Effector CD4-positive, alpha-beta T cell (primary cell): Measurements from ENCODE around the gene GPC3.
"Not testable (repeated sequence)": the region's sequence is repeated elsewhere in the genome, so short reads cannot be mapped to it uniquely, and the experiment has no call there.

Experiments used
- DNase-seq: peaks from one replicate; pipeline ENCODE4 v3.0.0-alpha.2; 2020

GPC3 gene

DNA sequence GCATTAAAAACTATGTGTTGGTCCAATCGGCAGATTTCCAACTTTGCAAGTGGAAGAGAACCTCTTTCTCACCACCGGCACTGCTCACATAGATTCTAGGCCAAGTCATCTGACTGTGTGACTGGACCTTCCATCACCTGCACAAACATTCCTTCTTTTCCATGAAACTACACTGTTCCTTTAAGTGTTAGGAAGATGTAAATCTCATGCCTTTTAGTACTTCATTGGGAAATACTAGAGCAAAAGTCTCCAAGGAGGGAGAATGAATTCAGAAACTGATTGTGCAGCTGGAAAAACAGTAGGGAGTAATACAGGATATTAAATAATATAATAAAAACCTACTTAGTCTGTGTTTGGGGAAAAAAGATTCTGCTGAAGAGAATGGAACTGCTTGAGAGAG lies 238.2 kb downstream of the GPC3 start:
- DNase-seq, result no peak

DNA sequence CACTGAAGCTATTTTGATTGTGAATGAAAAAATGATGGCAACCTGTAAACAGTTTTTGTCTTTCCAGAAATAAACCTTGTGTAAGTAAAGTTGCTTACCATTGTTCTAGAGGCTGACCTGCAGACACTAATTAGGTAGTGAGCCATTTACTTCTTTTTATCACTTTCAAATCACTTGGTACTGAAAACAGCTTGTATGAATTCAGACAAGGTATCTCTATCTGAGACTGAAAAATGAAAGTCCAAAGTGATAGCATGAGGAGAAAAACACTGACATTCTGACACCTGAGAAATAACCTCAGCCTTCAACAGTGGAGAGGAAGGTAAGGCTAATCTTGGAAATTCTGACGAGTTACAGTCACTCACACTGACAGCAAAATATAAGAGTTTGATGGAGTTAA lies 238.8 kb downstream of the GPC3 start:
- DNase-seq, result no peak

DNA sequence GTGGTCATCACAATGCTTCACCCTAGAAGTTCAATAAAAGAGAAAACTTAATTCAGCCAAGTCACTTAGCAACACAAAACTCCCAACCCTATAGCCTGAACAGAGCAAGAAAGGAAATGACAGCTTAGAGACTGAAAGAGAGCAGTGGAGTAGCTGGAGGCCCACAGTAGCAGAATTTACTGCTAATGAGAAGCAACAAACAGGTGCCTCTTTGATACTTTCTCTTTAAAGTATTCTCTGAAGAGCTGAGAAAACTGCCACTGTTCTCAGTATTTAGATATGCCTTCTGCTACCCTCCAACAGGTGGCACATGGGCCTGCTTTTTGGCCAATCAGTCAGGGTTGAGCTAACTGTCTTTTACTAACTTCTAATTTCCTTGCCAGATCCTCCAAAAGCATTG lies 240.0 kb downstream of the GPC3 start:
- DNase-seq, result no peak

DNA sequence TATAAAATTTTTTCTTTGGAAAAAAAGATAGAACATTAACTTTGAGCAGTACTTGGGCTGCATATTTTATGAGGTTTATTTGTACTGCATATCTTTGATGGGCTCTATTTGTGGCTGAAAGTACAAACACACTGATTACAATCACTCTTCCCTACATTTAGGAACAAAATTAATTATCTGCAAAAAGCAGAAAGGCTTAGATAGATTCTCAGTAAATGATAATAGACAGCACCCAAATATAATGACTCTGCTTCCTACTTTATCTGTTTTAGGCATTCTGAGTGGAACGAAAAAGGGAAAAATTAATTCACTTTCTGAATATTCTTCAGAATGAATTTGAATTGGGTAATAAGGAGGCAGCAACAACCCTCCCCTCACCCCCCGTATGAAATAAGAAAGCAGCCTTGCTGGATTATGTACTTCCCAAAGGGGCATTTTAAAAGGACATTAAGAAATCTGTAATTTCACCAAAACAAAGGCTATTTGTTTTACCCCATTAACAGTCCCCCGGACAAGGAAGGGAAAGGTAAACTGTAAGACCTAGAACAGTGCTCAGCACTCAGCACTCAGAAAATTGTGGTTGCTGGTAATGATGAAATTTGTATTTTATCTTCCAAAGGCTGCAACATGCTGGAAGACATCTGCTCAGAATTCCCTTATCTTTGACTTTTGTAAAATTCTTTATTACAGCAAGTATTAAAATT lies 242.6 kb downstream of the GPC3 start:
- DNase-seq, result no peak

DNA sequence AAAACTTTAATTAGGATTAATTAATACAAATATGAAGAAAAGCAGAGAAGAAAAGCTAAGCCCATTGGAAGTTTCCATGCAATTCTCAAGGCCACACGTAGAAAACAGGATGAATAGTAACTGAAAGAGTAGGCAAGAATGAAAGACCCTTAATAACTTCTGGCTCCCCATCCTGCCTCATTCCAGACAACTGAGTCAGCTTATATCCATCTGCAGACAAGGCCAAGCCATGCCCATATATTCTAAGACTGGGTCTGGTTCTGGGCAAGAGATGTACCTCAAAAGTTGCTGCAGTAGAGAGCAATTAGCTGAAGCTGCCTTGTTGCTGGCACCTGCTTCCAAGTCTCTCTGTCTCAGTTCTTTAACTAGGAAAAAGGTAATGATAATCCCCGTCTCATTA lies 244.1 kb downstream of the GPC3 start:
- no peak for DNase-seq

DNA sequence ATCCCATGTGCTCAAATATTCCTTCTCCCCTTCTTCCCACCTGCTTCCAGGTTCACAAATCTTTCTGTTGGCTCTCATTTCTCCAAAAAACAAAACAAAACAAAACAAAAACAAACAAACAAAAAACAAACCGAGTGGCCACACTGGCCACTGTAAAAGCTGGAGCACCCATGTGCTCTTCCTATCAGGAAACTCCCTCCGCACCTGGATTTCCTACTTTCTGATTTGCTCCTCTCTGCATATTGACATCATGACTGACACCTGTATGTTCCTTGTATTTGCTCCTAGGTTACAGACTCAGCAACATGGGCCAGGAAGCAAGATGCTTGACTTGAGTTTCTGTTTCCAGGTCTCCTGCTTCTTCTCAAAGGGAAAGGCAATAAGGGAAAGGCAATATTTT lies 258.8 kb downstream of the GPC3 start:
- DNase-seq, result no peak

DNA sequence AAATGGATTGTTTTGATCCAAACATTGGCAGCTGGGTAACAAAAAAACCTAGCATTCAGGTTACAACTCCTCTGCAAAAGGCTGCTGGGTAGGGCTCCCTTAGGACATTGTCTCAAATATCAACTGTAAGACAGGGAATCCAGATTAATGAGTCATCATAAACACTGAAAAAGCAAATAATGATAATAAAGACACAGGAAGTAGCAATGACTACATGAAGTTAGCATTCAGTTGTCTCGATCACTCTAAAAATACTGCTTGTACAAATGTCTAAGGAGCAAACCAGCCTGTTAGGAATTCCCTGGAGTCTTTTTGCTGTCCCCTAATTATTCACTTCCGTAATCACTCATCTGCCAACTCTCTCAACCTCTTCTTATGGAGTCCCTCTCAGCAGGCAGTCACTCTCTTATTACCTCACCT lies 259.2 kb downstream of the GPC3 start:
- DNase-seq, result no peak

DNA sequence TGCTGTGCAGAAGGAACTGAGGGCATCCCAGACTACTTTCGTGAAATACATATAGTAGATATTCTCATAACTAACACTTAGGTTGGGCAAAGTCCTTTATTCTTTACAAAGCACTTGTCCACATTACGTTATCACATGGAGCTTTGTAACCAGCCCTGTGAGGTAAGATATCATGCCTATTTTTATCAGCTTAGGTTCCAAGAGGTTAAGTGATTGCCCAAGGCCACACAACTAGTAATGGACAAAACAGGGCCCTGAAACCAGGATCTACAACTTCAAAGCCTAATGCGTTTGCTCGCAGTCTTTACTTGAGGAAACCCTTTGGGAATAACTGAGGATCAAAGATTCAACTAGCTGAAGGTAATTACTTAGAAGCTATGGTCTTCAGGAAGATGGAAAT lies 261.5 kb downstream of the GPC3 start:
- DNase-seq, result no peak

DNA sequence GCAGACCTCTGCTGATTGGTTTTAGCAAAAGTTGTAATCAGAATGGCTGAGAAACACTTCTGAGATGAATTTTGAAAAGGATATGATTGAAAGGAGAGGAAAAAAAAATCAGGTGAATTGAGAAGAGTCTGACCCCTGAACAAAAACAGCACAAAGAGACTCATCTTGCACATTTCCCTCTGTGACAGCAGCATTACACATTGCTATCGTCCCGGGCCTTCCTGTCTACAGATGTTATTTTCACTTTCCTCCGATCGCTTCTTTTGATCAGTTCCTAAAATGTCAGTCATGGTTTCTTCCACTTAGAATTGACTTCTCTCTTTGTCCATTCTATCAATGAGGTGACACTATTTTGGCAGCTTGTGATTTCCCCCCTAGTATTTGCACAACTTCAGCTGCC lies 262.6 kb downstream of the GPC3 start:
- no peak for DNase-seq

DNA sequence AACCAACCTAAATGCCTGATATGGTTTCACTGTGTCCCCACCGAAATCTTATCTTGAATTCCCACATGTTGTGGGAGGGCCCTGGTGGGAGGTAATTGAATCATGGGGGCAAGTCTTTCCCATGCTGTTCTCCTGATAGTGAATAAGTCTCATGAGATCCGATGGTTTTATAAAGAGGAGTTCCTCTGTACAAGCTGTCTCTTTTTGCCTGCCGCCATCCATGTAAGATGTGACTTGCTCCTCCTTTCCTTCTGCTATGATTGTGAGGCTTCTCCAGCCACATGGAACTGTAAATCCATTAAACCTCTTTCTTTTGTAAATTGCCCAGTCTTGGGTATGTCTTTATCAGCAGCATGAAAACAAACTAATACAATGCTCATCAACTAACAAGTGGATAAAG lies 265.1 kb downstream of the GPC3 start:
- DNase-seq, result not testable (repeated sequence)

DNA sequence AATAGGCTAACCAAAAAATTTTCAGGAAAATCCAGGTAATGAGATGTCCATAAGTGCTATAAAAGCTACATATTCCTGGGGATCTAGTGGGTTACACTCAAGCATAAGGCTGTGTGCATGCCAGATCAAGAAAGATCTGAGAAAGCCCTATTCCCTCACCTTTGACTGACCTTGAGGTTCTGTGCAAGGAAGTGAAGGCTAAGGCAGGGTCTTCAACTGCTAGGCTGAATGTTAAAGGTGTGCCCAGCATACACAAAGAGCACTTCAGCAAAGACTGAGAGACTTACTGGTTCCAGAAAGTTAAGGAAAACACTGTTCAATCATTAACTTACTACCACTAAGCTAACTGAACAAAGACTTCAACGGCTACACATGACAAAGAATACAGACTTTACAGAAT lies 269.7 kb downstream of the GPC3 start:
- DNase-seq, result no peak

DNA sequence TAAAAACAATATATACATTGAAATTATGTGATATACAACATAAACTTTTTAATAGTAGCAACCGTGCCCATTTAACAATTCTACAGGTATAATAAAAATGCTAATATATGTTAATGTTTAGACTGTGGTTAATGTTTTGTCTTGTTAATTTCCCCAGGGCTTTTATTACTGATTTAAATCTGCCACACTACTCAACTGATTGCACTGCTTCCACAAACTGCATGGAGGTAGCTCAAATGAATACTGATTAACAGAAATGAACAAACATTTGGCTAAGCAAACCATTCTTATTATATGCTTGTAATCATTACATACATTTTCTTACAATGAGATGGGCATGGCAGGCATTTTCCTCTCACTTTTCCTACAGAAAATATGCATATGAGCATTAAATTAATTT lies 275.9 kb downstream of the GPC3 start:
- no peak for DNase-seq

DNA sequence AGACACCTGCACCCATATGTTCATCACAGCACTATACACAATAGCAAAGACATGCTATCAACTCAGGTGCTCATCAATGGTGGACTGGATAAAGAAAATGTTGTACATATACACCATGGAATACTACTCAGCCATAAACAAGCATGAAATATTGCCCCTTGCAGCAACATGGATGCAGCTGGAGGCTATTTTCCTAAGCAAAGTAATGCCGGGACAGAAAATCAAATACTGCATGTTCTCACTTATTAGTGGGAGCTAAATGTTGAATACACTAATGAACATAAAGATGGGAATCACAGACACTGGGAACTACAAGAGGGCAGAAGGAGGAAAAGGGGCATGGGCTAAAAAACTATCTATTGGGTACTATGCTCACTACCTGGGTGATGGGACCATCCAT lies 278.5 kb downstream of the GPC3 start:
- DNase-seq, result no peak

DNA sequence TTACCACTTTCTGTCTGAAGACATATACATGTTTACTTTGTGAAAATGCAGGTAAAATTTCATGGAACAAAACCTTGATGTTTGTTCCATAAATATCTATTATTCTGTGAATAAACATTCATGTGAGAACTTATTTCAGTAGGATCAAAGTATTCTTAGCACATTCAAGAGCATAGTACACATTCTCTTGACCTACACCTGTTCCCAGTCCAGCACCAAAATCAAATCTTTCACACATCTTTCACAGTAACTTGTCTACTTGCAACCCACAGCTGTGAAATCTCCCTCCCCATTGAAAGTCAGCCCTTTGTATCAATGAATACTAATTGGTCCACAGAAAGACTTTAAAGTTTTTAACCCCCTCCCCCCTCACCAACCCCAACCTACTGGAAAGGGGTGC lies 283.2 kb downstream of the GPC3 start:
- no peak for DNase-seq

DNA sequence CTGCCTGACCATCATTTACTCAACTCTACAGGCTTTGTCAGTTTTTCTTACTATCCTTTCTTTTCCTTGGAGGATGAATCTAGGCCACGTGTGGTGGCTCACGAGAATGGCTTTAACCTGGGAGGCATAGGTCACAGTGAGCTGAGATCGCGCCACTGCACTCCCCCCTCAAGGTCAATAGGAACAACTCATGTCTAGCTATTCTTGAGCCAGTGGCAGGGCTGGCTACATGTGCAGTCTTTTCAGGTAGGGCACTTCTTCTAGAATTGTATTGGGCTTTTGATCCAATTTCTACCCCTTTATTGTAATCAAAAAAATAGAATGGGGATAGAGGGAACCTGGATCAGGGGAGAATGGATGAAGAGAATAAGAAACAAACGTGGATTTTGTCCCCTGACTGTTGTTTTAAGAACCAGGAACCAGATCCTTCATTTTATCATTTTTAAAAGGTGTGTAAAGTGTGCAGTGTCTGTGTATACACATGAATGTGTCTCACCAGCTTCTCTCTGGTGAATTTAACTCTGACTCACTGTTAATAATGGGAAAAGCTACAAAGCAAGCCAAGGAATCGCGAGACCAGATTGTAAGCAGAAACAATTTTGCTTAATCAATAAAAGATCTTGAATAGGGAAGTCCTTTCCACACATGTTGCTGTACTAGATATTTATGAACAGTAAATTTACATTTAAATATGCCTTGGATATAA lies 286.2 kb downstream of the GPC3 start:
- DNase-seq, result no peak

DNA sequence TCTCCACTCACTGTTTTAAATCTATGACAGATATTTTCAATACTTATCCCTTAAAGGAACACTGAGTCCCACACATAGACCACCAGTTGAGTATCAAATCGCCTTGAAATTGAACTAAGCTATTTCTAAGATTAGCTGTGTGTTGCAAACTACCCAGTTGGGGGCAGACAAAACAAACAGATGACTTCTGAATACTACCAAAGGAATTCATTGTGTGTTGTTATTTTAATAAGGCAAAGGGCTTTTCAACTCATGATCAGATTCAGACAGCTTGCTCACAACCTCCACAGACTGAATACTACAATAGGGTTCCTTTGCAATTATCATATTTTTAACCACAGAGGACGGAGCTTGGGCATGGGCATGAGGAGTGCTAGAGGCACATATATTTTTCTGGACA lies 287.1 kb downstream of the GPC3 start:
- no peak for DNase-seq

DNA sequence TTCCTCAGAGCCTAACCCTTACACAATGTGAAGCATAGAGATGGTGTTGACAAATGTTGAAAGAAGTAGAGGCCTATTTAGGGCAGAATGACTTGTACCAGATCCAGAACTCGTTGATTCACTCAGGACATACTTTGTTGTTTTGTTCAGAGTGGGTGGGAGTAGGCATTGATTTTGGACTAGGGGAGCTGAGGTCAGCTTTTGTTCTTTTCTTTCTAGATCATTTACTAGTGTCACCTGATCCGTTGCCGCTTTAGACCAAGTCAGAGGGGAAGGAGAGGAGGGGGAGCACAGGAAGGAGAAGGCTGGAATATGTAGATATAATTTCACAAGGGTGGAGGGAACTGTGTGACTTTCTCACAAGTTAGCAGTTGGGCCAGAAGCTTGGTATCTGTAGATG lies 287.7 kb downstream of the GPC3 start:
- no peak for DNase-seq

DNA sequence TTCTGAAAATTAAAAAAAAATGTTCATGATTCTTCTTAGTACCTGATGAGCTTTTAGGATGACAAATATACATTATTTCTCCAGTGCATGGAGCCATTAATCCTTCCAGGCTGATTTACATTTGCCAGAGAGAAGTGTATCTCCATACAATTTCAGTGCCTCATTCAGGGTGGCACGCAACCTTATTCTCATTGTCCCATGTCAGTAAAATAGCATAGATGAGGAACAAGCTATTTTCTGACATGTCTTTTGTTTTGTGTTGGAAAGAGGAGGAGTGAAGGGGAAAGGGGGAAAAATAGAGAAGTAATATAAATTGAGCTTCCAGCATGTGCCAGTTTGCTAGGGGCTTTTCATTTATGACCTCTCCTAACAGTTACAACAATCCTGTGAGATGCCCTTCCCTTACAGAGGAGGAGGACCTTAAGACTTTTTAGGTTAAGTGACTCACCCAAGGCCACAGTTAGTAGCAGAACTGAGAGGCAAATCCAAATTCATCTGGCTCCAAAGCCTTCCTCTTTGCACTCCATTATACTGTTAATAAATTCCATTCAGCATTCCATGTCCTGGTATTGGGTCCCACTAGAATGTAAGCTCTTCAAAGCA lies 295.3 kb downstream of the GPC3 start:
- DNase-seq, result no peak

DNA sequence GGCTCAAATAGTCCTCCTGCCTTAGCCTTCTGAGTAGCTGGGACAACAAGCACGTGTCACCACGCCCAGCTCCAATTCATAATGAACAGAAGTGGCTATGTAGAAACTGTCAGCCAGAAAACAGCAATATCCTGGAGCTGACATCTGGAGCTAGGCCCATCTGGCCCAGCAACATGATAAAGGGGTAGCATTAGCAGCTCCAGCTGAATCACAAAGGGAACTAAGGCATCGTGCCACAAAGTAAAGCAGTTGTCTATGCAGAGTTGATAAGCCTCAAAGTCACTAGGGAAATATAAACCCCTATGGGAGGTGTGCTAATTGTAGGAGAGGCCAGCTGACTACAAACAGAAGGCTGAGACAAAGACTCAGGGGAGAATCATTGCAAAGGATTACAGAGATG lies 299.6 kb downstream of the GPC3 start:
- DNase-seq, result no peak

DNA sequence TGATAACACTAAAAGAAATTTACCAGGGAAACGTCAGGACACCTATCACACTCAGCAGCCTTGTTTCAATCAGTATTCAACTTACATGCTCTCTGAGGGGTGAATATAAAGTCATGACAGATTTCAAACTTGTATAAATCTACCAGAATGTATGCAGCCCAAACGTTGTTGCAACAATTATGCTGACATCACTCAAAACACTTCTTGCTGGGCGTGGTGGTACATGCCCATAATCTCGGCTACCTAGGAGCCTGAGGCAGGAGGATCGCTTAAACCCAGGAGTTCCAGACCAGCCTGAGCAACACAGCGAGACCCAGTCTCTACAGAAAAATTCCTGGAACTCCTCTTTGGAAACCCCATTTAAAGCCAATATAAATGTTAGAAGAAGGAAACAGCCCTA lies 303.5 kb downstream of the GPC3 start:
- DNase-seq, result no peak

DNA sequence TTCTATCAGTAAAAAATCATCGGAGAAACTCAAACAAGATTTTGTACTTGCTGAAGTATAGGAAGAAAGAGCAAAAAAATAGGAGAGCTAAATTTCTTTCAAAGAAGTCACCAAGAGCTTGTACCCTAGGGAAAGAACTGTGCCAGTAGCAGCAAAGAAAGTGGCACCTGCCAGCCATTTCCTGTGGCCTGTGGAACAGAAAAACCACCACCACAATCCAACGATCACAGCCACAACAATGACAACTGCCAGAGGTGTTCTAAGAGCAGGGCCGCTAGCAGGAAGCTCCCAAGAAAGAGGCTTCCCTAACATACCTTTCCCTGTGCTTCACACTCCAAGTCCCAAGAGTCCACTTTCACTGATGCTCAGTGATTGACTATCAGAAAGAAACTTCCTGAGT lies 304.0 kb downstream of the GPC3 start:
- DNase-seq, result no peak

DNA sequence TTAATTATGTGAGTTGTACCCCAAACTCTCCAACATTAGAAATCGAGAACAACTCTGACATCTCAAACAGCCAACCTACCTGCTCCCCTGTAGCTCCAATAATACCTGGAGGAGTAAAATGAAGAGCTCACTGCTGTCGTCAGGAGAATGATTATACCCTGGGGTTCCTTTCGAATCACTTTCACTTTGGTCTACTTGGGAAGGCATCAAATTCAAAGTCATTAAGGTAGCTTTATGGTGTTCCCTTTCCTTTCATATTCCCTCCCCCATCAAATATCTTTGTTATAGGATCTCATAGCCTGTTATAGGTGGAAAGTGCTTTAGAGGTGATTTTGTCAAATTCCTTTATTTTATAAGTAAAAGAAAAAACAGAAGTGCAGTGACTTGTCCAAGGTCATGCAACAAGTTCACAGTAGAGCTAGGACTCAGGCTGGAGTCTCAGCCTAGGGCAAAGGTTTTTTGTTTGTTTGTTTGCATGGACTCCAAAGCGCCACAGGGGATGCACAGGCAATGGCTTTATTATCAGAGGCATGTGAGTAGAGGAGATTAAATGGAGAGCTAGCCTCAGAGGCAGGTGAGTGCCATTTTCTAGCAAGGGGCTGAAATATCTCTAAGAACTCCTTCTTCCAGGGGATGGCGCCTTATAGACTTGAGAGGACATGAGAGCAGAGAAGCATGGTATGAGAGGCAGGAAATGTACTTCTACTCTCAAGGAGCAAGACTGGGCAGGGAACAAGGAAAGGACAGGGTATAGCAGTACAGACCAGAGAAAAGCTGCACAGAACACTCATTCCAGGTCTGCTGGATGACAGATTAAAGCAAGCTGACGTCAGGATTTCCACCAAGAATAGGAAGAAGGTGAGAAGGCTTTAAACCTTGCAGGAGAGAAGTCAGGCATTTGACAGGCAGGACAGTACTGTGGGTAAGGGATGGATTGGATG lies 308.0 kb downstream of the GPC3 start:
- DNase-seq, result no peak
